ENCODE results near the gene MAT1A.

MAT1A gene

DNA sequence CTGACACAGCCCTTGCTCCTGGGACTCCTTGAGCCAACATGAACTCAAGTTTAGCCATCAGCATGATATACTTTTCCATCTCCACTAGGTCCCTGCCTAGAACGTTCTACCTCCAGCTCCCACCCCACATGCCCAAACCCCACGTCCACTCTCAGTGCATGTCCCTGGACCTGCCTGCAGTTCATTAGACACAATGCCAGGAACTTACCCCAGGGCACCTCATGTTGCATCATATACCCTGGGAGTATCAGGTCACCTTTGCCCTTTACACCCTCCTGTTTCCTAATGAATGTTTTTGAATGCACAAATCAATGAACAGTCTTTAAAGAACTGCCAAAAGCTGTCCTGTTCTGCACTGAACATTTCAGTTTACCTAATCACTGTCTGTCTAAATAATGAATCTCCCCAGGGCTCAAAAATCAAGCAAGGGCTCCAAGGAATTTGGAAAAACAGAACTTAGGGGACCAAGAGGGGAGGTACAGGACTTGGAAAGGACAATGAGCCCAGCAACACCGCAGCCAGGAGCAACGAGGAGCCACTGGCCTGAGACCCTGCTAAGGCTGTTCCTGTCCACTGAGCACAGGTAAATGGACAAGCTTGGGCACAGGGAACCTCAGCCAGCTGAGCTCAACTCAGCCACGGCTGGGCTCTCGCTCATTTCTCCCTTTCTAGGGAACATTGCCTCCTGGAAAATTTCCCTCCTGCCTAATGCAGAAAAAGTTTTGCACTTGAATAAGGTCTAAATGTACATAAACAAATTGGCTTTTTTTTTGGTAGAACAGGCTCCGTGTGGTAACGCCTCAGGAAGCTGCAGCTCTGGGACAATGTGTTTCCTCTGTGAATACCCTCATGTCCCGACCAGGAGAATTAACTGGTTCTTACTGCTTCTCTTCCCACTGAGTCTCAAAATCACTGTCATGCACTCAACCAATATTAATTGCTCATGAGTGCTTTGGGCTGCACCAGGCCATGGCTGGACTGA, 7.4 kb downstream of the MAT1A start:
- DNase-seq = no peak

DNA sequence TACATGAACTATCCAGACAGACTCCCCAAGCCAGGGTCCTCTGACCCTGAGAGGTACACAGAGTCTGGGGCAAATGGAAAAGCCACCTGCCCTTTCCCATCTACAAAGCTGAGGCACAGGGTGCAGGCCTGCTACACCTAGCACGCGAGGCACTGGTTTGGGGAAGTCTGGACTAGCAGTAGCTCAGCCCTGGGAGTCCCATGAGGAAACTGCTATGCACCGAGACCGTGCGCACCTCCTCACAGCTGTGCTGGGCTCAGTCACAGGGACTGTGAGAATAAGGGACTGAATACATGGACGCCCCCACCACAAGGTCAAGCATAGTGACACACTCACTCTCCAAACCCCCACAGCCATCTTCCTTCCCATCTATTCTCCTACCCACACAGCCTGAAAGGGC, 8.2 kb downstream of the MAT1A start:
- DNase-seq = no peak

DNA sequence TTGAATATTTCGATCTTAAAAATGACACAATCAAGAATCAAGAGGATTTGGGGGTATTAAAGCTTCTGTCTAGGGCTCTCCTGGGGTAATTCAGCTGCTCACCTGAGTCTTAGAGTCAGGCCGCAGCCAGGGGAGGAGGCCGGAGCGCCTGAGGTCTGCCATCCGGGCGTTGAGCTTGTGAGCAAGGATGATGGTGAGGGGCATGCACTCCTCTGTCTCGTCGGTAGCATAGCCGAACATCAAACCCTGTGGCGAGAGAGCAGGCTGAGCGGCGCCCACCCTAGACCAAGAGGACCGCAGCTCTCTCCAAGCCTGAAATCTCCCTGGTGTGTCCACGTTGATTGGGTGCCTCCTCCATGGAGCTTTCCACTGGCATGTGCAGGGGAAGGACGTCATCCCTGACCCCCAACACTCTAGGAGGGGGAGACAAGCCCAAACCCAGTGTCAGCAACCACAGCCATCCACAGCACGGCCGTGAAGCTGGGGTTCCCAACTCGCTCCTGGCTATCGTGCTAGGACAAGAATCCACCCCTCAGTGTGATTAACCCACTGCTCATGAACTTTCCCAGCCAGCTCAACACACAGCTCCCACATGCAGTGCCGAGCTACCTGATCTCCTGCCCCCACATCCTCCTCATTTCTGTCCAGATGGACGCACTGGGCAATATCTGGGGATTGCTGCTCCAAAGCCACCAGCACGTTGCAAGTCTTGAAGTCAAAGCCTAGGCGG, 9.2 kb downstream of the MAT1A start:
- DNase-seq = no peak

DNA sequence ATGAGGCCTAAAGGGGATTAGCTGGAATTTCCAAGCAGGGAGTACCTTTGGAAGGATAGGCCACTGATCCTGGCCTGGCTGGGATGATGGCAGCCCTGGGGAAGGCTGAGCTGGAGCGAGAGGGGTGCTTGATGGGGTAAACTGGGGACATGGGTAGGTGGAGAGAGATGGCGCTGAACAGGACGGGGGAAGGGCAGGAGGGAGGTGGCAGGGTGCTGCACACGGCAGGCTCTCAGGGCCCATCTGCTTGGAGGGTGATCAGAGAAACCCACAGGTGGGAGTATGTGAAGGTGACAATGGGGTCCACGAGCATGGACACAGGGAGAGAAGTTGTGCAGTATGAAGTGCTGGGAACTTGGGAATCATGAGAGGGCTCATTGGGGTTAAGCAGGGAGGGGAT, 10.3 kb downstream of the MAT1A start:
- DNase-seq = no peak

DNA sequence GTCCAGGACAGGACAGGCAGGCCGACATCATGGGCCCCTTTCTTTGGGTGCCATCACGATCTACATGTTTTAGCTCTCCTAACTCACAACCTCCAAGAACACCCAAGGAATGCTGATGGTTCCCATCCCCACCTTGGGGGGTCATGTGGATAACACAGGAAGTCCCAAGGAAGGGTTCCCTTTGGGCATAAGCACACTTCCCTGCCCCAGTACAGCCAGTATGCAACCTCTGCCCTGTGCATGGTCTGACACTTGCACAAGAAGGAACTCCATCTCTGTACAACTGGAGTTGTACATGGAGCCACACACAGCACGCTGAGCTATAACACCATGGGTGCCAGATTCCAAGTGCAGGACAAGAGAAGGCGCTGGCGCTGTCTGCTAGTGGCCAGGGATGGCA, 11.0 kb downstream of the MAT1A start:
- no peak for DNase-seq

DNA sequence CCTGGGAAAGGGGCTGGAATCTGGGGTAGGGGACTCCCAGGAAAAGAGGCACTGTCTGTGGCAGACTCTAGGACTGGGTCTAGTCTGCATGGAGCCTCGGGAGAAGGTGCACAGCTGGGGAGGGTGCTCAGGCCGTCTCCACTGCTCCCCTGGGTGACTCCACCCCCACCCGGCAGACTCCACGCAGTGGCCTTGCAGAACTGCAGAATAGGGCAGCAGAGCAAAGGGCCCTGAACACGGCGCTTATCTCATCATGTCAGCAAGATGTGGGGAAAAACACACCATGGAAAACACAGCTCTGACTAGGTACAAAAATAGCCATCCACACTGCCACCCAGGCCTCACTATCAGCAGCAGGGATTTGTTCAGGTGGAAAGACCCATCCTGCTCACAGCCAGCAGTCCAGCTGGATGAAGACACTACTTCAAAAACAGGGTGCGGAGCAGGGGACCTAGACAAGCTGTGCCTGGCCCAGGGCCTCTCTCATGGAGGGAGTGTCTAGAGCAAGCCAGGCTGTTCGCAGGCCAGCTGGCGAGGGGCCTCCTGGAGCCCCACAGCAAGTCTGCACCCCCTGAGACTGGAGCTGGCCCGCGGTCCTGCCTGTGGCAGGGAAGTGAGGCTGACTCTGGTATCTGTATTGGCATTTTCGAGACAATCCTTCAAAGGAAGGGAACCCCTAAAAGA, 11.7 kb downstream of the MAT1A start:
- DNase-seq = no peak

DNA sequence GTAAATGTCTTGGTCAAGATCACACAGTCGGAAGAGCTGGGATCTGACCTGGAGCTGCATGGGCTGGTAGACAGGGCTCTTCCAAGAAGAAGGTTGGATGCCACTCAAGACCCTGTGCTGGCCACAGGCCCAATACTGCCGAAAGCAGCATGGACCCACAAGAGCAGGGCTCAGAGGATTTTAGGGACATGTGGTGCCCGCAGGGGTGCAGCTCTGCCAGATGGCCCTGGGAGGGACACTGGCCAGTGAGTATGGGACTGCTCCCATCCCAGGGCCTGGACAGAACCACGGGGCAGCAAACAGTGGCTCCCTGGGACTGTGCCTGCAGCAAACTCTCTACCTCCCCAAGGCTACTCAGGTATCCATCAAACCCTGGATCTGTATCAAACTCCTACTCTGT, 12.4 kb downstream of the MAT1A start:
- DNase-seq = no peak

DNA sequence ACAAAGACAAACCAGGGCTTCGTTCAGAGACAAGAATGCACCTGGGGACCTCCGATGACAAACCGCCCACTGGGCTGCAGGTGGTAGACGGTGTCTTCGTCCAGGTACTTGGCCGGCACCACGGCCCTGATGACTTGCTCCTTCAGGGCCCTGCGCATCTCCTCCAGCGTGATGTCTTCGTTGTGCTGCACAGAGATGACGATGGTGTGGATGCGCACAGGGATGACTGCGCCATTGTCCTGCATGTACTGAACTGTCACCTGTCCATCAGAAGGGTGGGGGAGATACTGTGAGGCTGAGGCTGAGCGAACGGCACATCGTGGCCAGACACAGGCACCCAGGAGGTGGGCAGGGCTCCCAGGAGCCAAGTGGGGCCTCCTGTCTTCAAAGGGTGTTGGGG, 13.1 kb downstream of the MAT1A start:
- no peak for DNase-seq

DNA sequence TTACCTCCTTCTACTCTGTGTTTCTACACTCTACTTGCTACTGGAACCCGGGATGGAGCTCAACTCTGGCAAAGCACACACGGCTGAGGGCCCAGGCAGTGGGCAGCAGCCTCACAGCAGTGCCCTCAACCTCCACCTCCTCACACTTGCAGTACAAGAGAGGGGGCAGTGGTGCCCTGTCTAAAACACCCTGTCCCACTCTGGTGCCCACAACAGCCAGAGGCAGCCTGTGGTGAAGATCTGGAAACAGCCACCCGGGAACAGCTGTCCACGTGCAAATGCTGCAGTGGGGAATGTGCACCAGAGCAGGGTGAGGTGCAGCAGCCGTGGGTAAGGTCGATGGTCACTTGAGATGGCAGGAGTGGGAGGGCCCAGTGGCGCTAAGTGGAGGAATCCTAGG, 13.7 kb downstream of the MAT1A start:
- DNase-seq = no peak

DNA sequence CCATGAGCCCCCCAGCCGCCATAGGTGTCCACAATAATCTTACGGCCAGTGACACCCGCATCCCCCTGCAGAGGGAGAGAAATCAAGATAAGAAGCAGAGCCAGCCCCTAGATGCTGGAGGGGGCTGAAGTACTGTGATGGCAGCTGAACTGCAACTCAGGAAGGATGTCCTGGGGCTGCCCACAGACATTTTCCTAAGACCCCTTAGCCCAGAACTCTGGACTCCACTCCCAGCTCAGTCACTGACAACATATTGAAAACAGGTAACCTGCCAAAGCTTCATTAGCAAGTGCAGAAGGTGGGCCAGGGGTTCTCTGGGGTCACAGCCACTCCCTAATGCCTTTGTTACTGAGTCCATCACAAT, 14.3 kb downstream of the MAT1A start:
- no peak for DNase-seq

DNA sequence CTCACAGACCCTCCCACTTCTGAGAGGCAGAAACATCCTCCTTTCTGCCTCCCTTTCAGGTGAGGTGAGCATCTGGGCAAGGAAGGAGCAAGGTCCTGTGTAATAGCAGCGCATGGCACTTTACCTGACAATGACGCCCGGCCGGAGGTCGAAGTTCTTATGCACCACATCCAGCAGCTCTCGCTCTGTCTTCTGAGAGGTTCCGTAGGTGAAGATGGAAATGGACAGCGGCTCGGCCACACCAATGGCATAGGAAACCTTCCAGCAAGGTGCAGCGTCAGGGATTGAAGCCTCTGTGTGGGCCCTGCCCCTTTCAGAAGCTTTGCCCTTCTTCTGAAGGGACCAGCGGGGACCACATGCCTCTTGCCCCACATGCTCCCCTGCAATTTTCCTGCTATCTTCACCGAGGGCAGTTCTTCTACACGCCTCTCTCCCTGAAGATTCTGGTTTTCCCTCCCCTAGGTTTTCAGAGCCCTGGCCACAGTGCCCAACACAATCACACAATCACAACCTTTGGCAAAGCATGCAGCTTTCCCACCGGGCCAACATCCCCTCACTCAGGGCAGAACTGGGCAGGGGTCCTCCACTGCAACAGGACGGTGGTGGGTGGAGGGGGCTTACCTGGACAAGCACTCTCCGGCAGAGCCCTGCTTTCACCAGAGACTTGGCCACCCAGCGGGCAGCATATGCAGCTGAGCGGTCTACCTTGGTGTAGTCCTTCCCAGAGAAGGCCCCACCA, 14.9 kb downstream of the MAT1A start:
- no peak for DNase-seq

DNA sequence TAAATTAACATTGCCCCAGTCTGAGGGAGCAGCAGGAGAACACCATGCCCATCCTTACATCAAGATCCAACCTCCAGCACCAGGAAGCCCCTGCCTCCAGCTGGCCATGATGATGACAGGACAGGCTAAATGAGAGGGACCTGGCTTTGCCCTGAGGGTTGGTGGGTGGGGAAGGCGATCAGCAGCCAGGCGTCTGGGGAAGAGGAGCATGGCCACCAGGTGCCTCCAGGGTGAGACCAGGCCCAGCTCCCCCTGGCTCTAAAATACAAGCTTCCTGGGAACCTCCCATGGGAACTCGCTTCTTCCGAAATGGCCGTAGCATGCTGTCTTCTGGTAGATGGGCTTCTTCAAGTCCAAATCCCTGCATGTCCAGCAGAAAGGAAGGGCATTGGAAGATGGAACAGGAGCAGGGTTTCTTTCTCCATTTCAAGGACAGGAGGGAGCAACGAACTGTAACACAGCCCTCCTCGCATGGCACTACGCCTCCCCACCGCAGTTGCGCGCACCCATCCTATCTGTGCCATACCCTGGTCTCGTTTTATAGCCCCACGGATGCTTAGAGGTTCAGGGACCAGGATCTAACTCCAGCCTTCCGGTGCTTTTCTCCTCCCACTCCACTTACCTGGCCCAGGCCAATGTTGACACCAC, 15.8 kb downstream of the MAT1A start:
- DNase-seq = no peak

DNA sequence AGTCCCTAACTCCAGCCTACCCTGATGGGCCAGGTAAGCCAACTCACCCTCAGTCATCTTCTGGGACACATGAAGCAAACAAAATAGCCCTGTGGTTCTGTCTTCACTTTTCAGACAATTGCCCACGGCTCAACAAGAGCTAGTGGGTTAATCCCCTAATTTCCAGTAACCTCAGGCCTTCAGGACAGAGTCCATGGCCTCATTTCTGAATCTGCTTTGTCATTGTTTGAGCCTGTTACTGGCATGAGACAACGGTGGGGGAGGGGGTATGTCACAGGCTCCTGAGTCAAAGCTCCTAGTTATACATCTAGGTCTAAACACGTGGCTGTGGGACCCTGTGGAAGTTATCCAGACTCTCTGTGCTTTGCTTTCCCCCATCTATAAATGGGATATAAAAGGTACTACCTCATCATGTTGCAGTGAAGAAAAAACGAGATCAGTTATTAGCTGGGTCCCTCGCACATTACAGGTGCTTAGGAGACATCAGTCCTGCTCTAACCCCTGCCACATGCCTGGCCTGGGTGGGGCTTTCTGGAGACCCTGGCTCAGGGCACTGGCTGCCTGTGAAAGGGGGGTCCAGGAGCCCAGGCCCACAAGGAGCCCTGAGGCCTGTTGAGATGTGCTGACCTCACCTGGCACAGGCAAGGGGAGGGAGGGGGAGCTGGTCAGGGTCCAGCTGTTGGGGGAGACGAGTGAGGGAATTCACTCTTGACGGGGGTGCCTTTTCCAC, 16.5 kb downstream of the MAT1A start:
- no peak for DNase-seq

DNA sequence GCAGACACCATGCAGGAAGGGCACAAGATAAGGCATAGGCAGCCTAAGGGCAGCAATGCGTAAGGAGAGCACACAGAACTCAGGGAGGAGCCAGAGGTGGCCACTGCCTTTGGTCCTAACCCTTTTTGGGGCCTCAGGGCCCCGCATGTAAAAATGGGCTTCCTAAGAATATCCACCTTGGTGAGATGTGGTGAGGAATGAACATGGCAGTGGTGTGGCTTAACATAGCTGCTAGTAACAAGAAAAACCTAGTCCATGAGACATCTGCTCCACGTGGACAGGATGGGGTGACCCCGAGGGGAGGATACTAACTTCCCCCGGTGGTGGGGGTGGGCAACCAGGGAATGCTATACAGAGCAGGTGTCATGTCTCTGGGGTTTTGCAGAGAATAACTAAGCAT, 18.0 kb downstream of the MAT1A start:
- no peak for DNase-seq

DNA sequence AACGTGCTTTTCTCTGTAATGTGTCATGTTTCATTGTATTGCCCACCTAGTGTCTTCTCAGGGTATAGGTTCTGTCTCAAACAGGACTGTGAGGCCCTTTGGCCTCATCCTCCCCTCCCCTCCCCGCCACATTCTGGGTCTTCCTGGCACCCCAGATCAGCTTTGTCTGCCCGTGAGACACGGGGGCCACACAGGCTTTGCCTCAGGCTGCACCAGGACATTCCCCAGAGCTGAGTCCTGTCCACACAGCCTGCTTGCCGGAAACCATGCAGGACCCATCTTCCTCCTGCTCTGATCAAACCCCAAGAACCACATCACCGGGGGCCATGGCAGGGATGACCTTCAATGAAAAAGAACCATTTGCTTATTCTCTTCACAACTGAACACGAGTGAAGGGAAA, 18.6 kb downstream of the MAT1A start:
- DNase-seq = no peak

DNA sequence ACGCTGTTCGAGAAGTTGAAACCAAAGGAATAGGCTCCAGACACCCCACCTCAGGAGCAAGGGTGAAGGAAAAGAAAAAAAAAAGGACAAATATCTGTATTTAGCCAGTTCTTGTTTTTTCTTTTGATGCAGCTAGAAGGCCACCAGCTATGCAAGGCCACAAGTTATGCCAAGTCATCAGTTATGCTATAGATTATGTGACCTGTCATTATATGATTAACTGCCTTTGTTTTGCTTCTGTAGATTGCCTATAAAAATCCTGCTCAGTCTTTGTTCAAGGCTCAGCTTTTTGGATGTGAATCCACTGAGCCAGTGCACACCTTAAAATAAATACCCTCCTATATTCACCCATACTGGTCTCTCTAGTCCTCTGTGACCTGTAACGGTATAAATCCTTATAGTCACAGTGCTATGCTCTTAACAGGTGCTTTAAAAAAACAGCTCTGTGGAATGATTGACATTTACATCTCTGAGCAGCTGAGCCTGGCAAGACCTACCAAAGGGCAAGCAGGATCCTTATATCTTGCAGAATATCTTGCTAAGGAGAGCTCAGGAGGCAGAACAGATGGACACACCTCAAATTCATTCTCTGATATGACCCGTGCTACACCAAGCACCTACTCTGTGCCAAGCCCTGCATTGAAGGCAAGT, 20.4 kb downstream of the MAT1A start:
- no peak for DNase-seq

DNA sequence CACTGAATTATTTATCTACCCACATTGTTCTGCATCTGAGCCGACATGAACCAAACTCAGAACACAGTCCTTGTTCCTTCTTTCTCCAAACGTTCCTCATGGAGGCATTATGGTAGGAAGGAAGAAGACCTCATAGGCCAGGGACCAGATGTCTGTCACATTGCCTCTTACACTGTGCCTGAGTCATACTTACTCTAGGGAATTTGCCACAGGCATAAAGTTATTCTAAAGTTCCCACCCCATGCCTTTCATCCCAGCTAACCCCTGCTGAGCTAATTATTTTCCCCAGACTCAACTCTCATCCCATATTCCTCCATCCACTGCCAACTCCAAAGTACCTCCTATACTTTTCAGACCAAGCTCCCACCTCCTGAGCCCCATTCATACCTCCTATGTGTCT, 21.2 kb downstream of the MAT1A start:
- no peak for DNase-seq

DNA sequence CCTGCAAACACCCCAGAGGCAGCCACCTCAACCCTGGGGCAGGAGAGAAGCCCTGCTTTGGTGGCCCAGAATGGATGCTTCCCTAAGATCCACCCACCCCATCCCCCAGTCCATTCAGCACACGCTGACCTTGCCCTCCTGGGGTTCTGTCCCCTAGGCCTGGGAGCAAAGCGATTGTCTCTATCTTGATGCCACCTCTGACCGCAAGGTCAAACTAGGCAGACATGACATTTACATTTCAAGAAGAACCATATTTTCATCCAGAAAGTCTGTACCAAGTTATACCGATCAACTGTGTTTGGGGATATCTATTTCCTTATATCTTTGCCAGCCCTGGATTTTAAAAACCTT, 23.0 kb downstream of the MAT1A start:
- DNase-seq = no peak

DNA sequence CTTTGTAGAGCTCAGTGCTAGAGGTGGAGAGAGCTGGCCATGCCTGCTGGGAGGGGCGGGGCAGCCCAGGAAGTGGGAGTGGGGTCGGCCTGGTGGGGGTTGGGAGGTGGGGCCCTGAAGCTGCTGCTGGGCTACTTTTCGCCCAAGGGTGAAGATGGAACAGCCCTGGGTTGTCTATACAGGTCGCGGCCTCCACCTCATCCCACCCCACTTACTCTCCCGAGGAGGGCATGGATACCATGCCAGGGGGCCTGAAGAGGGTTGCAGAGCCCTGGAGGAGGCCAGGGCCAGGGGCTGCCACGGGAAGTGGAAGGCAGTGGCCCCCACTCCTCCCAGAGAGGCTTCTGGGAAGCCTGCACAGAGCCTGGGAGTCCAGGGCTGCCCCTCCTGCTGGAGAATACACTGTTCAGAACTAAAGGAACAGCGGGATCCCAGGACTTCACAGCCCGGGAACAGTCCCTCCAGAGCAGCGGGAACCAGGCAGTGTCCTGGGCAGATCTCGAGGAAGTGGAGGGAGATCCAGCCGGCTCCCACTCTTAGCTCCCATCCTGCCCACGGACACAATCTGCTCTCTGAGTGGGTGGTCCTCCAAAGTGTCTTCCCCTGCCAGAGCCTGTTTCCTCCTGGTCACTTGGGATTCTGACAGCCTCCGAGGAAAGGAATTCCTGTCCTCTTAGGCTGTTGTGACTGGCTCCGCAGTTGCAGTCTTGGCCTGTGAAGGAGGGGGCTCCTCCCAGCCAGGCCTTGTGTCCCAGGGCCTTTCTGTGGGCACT, 23.5 kb downstream of the MAT1A start:
- no peak for DNase-seq
